Stimulated activated CD8-positive, alpha-beta memory T cell treated with anti-CD3 and anti-CD28 coated beads, Interleukin-7, amount 100 ng/mL, for 24 hours (primary cell): ENCODE results near the gene AP2A2.
"Not testable (repeated sequence)": the region's sequence is repeated elsewhere in the genome, so short reads cannot be mapped to it uniquely, and the experiment has no call there.

Experiments used
- DNase-seq: peaks from one replicate; pipeline ENCODE4 v3.0.0-alpha.2; 2020; ENCODE audit warnings: low read depth

The AP2A2 gene

GRCh38 chr11:1015826-1016545, 90.3 kb downstream of the AP2A2 start:
- DNase-seq, result no peak

DNA sequence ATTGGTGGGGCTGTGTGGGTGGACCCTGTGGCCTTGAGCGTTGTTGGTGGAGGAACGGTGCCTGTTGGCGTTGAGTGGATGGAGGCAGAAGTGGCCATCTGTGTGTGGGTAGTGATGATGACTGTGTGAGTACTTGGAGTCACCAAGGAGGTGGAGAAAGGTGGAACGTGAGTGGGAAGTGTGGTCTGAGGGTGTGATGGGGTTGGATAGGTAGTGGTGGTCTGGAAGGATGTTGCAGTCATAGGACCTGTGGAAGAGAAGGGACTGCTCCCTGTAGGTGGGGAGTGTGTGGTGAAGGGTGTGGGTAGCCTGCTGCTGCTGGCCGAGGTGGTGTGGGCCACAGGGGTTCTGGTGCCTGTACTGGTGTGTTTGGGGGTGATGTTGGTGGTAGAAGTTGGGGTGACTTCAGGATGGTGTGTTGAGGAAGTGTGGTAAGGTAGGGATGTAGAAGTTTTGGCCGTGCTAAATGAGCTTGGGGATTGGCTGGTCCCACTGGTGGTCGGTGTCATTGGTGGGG, 91.0 kb downstream of the AP2A2 start:
- DNase-seq, result not testable (repeated sequence)

- DNase-seq, result no peak
These were observed 91.8 kb downstream of the AP2A2 start for GRCh38 chr11:1017269-1018005.

GRCh38 chr11:1018091-1018490, 92.4 kb downstream of the AP2A2 start:
- no peak for DNase-seq

DNA sequence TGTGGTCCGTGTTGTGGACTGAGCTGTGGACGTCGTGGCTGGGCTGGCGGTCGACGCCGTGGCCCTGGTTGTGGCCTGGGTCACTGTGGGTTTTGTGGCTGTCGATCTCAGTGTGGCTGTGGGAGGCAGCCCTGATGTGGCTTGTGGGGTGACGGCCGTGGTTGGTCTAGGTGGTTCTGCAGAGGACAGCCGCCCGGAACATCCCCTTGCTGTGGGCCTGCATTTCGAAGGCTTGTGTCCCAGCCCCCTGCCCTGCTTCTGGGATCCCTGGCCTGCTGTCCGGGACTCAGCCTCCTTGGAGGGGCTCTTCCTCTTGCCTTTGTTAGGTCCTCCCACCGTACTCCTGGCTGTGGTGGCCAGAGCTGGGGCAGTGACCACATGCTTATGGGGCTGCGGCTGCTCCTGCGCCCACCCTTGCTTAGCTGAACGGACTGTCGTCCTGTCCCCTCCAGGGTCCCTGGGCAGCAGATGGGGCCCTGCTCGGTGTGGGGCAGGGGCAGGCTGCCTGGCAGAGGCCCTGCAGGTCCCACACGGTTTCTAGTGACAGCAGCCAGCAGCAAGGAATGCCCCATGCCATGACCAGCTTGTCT, 93.7 kb downstream of the AP2A2 start:
- DNase-seq, result no peak

- DNase-seq, result no peak
These were observed 94.7 kb downstream of the AP2A2 start for GRCh38 chr11:1020211-1020905.

DNA sequence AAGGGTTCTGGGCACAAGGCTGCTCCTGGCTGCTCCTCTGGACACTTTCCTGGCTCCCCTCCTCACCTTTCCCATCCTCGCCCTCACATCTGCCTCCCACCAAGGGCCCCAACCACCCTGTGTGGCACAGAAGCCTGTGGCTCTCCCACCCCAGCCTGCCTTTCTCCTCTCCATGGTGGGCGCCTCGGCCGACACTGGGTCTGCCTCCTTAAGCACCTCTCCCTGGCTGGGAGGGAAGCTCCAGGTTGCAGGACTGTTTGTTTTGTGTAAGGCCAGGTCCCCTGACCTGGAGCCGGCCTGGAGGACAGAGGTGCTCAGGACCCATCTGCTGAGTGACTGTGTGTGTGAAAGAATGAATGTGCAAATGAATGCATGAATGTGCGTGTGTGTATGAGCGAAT, 96.7 kb downstream of the AP2A2 start:
- no peak for DNase-seq

GRCh38 chr11:1022908-1023810, 97.5 kb downstream of the AP2A2 start:
- DNase-seq, result no peak

DNA sequence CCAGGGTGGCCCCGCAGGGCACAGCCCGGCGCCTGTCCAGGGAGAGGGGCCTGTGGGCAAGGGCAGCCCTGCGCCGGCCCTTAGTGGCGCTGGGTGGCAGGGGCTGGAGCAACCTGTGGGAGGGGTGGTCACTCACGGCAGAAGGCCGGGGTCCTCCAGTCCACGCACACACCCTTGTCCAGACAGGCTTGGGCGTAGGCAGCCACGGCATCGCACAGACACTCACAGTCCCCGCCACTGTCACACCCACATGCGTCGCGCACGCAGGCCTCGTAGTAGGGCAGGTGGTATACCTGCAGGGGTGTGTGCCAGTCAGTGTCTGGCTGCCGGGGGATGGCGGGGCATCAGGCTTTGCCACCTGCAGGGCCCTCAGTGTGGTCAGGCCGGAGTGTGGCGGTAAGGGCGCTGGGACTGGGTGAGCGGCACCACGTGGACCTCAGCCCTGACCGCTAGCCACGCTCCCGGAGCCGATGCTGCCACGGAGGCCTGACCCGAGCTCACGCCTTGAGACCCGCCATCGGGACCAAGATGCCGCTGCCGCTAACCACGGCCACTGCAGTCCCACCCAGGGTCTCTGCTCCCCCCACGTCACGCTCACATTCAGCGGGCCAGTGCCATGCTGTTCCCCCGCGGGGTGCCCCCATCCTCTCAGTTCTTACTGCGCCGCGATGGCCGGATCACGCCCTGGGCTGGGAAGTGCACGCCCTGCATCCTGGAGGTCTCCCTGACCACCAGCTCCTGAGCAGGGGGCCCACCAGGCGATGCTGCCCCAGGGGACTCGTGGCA, 98.3 kb downstream of the AP2A2 start:
- DNase-seq, result no peak

DNA sequence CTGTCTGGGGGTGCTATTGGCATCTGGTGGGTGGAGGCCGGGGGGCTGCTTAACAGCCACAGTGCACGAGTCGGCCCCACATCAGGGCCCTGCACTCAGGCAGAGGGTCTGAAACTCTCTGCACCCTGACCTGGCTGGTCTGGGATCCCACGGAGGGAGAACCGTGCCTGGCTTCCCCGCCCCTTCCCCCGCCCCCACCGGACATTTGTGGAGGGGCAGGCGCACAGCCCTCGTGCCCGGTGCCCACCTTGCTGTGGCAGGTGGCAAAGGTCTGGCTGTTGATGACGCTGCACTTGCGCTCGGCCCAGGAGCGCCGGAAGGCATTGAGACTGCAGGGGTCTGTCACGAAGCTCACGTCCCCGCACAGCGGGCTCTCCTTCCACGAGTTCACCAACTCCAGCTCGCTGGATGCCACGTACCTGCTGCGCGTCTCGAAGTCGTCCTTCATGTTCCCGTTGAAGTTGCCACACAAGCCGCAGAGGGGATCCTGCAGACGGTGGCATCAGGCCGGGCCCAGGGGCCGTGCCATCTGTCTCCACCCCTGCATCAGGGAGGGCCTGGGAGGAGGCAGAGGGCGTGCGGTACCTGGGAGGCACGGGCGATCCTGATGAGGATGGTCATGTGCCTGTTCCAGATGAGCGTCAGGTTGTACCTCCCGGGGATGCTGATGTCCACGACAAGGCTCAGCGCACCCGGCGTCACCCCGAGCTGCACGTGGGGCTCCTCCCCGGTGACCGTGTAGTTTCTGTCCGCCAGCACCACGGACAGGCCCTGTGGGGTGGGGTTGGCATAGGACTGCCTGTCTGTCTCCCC, 99.1 kb downstream of the AP2A2 start:
- DNase-seq, result no peak

DNA sequence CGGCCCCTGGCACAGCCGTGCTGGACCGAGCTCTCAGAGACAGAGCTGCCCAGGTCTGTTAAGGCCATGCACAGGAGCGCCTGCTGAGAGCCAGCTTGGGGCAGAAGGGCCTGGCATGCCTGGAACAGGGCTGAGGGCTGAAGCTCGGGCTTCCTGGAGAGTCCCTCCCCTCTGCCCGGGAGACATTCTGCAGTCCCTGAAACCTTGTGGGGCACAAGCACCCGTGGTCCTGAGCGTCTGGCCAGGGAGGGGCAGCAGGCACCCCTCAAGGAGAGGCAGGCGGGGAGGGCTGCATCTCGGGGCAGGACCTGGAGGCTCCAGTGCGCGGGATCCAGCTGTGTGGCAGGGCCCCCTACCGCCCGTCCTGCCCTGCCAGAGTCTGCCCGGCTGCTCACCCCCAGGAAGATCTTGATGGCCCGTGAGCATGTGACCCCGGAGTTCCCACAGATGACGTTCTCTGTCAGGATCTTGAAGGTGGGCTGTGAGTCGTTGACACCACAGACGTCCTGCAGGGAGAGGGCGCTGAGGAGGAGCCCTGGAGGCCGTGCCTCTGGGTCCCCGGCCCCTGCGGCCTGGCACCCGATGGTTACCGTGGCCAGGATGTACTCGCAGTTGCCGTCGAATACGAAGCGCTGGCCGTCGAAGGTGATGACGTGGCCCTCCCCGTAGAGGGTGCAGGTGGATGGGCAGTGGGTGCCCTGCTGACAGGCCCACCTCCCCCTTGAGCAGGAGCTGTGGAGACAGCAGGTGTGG, 99.9 kb downstream of the AP2A2 start:
- no peak for DNase-seq

DNA sequence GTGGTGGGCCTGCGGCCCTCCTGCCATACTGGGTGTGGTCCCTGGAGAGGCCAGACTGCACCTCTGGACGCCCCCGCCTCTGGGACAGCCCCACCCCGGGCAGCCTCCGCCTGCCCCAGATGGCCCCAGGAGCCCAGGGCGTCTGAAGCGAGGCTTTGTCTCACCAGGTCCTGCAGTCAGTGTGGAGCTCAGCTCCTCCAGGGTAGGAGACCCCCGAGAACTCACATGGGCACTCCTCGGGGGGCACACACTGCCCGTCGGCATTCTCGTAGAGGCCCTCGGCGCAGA, 100.4 kb downstream of the AP2A2 start:
- no peak for DNase-seq

GRCh38 chr11:1026641-1027482, 101.2 kb downstream of the AP2A2 start:
- no peak for DNase-seq

GRCh38 chr11:1027483-1028290, 102.0 kb downstream of the AP2A2 start:
- DNase-seq, result no peak

- no peak for DNase-seq
These were observed 102.5 kb downstream of the AP2A2 start for GRCh38 chr11:1028291-1028540.

GRCh38 chr11:1028616-1029015, 102.9 kb downstream of the AP2A2 start:
- no peak for DNase-seq

- no peak for DNase-seq
These were observed 103.4 kb downstream of the AP2A2 start for GRCh38 chr11:1029051-1029450.

GRCh38 chr11:1029654-1030053, 104.0 kb downstream of the AP2A2 start:
- no peak for DNase-seq
